H9 (cell line): ENCODE measurements around the gene SMLR1. TPM values are rescaled to one million over a fixed set of nuclear protein-coding genes. Genes with fewer than 3 reads are reported as not detected.

ENCODE experiments used
- DNase-seq: peaks from one replicate; pipeline ENCODE4 v3.0.0-alpha.2; 2017
- H2AFZ ChIP-seq: one replicate; pipeline ENCODE4 v1.6.1; 2013; ENCODE audit warnings: mild to moderate bottlenecking, low read length, control low read depth, moderate library complexity
- H2AK5ac ChIP-seq: 2 replicates; pipeline ENCODE4 v1.6.1; 2013; ENCODE audit warnings: low read length, control low read depth, mixed read lengths; ENCODE audit not compliant: insufficient read length
- H2BK120ac ChIP-seq: one replicate; pipeline ENCODE4 v1.6.1; 2013; ENCODE audit warnings: low read depth, mild to moderate bottlenecking, low read length, control low read depth, inconsistent platforms; ENCODE audit not compliant: poor library complexity, severe bottlenecking
- H2BK12ac ChIP-seq: 2 replicates; pipeline ENCODE4 v1.6.1; 2013; ENCODE audit warnings: low read length, control low read depth, mixed read lengths, low read depth; ENCODE audit not compliant: insufficient read length
- H2BK15ac ChIP-seq: 2 replicates; pipeline ENCODE4 v1.6.1; 2013; ENCODE audit warnings: low read depth, low read length, control low read depth
- H2BK20ac ChIP-seq: one replicate; pipeline ENCODE4 v1.6.1; 2013; ENCODE audit warnings: low read depth, mild to moderate bottlenecking, low read length, control low read depth, inconsistent platforms; ENCODE audit not compliant: poor library complexity, severe bottlenecking
- H2BK5ac ChIP-seq: 2 replicates; pipeline ENCODE4 v1.6.1; 2013; ENCODE audit warnings: low read length, control low read depth, mixed read lengths; ENCODE audit not compliant: insufficient read length
- H3K14ac ChIP-seq: 2 replicates; pipeline ENCODE4 v1.6.1; 2013; ENCODE audit warnings: low read length, control low read depth; ENCODE audit not compliant: insufficient read depth
- H3K18ac ChIP-seq: 2 replicates; pipeline ENCODE4 v1.6.1; 2013; ENCODE audit warnings: low read depth, mild to moderate bottlenecking, mixed read lengths, low read length, control low read depth; ENCODE audit not compliant: insufficient read length
- H3K23ac ChIP-seq: 2 replicates; pipeline ENCODE4 v1.6.1; 2013; ENCODE audit warnings: low read length, control low read depth, mixed read lengths, low read depth; ENCODE audit not compliant: insufficient read length
- H3K23me2 ChIP-seq: 2 replicates; pipeline ENCODE4 v1.6.1; 2013; ENCODE audit warnings: low read depth, mild to moderate bottlenecking, mixed read lengths, low read length, control low read depth; ENCODE audit not compliant: insufficient read length, poor library complexity, severe bottlenecking
- H3K27ac ChIP-seq: 2 replicates; pipeline ENCODE4 v1.5.1; 2013; ENCODE audit warnings: low read length, control low read depth, mixed read lengths, low read depth; ENCODE audit not compliant: insufficient read length
- H3K27me3 ChIP-seq: 2 replicates; pipeline ENCODE4 v1.6.1; 2013; ENCODE audit warnings: low read length, control low read depth, inconsistent platforms; ENCODE audit not compliant: insufficient read depth
- H3K4ac ChIP-seq: 2 replicates; pipeline ENCODE4 v1.6.1; 2013; ENCODE audit warnings: low read depth, mild to moderate bottlenecking, control low read depth, inconsistent platforms, low read length, moderate library complexity
- H3K4me1 ChIP-seq: 2 replicates; pipeline ENCODE4 v1.6.1; 2013; ENCODE audit warnings: low read length, control low read depth, inconsistent platforms; ENCODE audit not compliant: insufficient read depth
- H3K4me2 ChIP-seq: 2 replicates; pipeline ENCODE4 v1.6.1; 2013; ENCODE audit warnings: low read length, control low read depth, mixed read lengths; ENCODE audit not compliant: insufficient read length, insufficient read depth
- H3K56ac ChIP-seq: 2 replicates; pipeline ENCODE4 v1.6.1; 2013; ENCODE audit warnings: low read depth, mild to moderate bottlenecking, mixed read lengths, low read length, control low read depth; ENCODE audit not compliant: insufficient read length
- H3K79me1 ChIP-seq: 2 replicates; pipeline ENCODE4 v1.6.1; 2013; ENCODE audit warnings: low read depth, mild to moderate bottlenecking, moderate library complexity, low read length, control low read depth, inconsistent platforms; ENCODE audit not compliant: insufficient read depth, poor library complexity, severe bottlenecking
- H3K79me2 ChIP-seq: 2 replicates; pipeline ENCODE4 v1.6.1; 2013; ENCODE audit warnings: low read length, control low read depth, inconsistent platforms; ENCODE audit not compliant: insufficient read depth
- H3K9ac ChIP-seq: 2 replicates; pipeline ENCODE4 v1.6.1; 2013; ENCODE audit warnings: low read length, control low read depth, mixed read lengths; ENCODE audit not compliant: insufficient read length; ENCODE audit errors: extremely low read depth
- H3K9me3 ChIP-seq: one replicate; pipeline ENCODE4 v1.6.1; 2013; ENCODE audit warnings: low read depth, low read length, inconsistent platforms; ENCODE audit not compliant: control insufficient read depth
- H3T11ph ChIP-seq: one replicate; pipeline ENCODE4 v1.6.1; 2013; ENCODE audit warnings: mild to moderate bottlenecking, low read length, control low read depth, inconsistent platforms
- H4K20me1 ChIP-seq: one replicate; pipeline ENCODE4 v1.6.1; 2013; ENCODE audit not compliant: control insufficient read depth, insufficient read length, insufficient read depth
- H4K5ac ChIP-seq: 2 replicates; pipeline ENCODE4 v1.6.1; 2013; ENCODE audit warnings: low read depth, mild to moderate bottlenecking, mixed read lengths, low read length, control low read depth; ENCODE audit not compliant: insufficient read length
- H4K8ac ChIP-seq: replicated peaks from 2 replicates; pipeline ENCODE4 v1.6.1; 2013; ENCODE audit warnings: low read length, control low read depth, mixed read lengths, low read depth; ENCODE audit not compliant: insufficient read length
- H4K91ac ChIP-seq: 2 replicates; pipeline ENCODE4 v1.6.1; 2013; ENCODE audit warnings: low read depth, mild to moderate bottlenecking, moderate library complexity, mixed read lengths, low read length, control low read depth; ENCODE audit not compliant: insufficient read length
- H3K27ac Mint-ChIP-seq, 3 experiments: 2 replicates in 2 of 3; 3 replicates in 1 of 3; pipeline ENCODE4 v1.8.0; 2020 to 2021; ENCODE audit warnings: mixed read lengths in 3 of 3, mild to moderate bottlenecking in 1 of 3, moderate library complexity in 1 of 3
- H3K27me3 Mint-ChIP-seq: 2 replicates; pipeline ENCODE4 v1.8.0; 2021; ENCODE audit warnings: low read depth, mild to moderate bottlenecking, moderate library complexity, mixed read lengths
- H3K36me3 Mint-ChIP-seq, 3 experiments: 2 replicates in 2 of 3; 3 replicates in 1 of 3; pipeline ENCODE4 v1.8.0; 2020 to 2021; ENCODE audit warnings: low read depth in 3 of 3, mixed read lengths in 3 of 3; ENCODE audit not compliant: insufficient read depth in 1 of 3
- H3K4me1 Mint-ChIP-seq, 2 experiments: 2 replicates each; pipeline ENCODE4 v1.8.0; 2020; ENCODE audit warnings: mixed read lengths in 2 of 2
- H3K4me3 Mint-ChIP-seq, 2 experiments: 2 replicates in 1 of 2; 3 replicates in 1 of 2; pipeline ENCODE4 v1.8.0; 2020 to 2021; ENCODE audit warnings: mild to moderate bottlenecking in 2 of 2, mixed read lengths in 2 of 2, moderate library complexity in 1 of 2
- H3K9me3 Mint-ChIP-seq, 2 experiments: 2 replicates in 1 of 2; 3 replicates in 1 of 2; pipeline ENCODE4 v1.8.0; 2020; ENCODE audit warnings: mild to moderate bottlenecking in 2 of 2, mixed read lengths in 2 of 2, moderate library complexity in 1 of 2
- CTCF ChIP-seq: fragments of 200-600 bp; sonication (generic); conservative IDR thresholded peaks from 3 replicates; pipeline ENCODE4 v1.8.0; 2021; ENCODE audit warnings: antibody characterized with exemption, mild to moderate bottlenecking
- WGBS: extraction: QIAGEN DNeasy Blood & Tissue Kit; methylation state at CpG from one replicate; pipeline ENCODE4 v1.1.7; 2013; ENCODE audit warnings: missing lambda C conversion rate, low lambda C conversion rate, mixed read lengths; ENCODE audit not compliant: insufficient read length; ENCODE audit errors: extremely low coverage; 5-methylcytosine and 5-hydroxymethylcytosine counted together
- total RNA-seq: library from RNA; stranded (reverse); gene quantifications from 2 replicates; pipeline ENCODE4 v1.2.1, GENCODE V29; 2021

The SMLR1 gene
- total RNA-seq, 1 experiment from 2014 or later: not detected

- Histone ChIP-seq H3K79me1 (no peaks in the 10 kb centered on the region), H3K23me2 (no peaks in the 10 kb centered on the region), H2BK120ac (no peak overlapping the region), H4K20me1 (no peaks in the 10 kb centered on the region), H3K4ac (no peak overlapping the region), H3K27ac (no peak overlapping the region), H3K27me3 (no peaks in the 10 kb centered on the region), H3K14ac (no peak overlapping the region), H2BK12ac (no peak overlapping the region), H4K5ac (no peak overlapping the region), H3K56ac (no peak overlapping the region), H3K9ac (no peak overlapping the region), H4K8ac (no peak overlapping the region), H3K18ac (no peak overlapping the region), H2BK5ac (no peak overlapping the region), H2AK5ac (no peak overlapping the region), H3K23ac (no peak overlapping the region), H2BK15ac (no peak overlapping the region), H3T11ph (no peak overlapping the region), H4K91ac (no peak overlapping the region), H3K9me3 (no peaks in the 10 kb centered on the region), H2BK20ac (no peak overlapping the region), H3K4me2 (no peak overlapping the region), H3K79me2 (no peaks in the 10 kb centered on the region), H2AFZ (no peak overlapping the region), H3K4me1 (peaks cover 4% of the 10 kb centered on the region)
- Mint-ChIP-seq H3K9me3 (no peaks in the 10 kb centered on the region), H3K4me1 (peaks cover 40 to 44% of the 10 kb centered on the region in 2 experiments), H3K4me3 (no peak overlapping the region), H3K36me3 (peaks cover 0 to 5% (median 0%) of the 10 kb centered on the region in 3 experiments; a peak in 4 of 7 replicates), H3K27ac (peak overlapping the region in 1 of 3 experiments; percentile 2; a peak in 2 of 7 replicates), H3K27me3 (no peaks in the 10 kb centered on the region)
- WGBS: 100% methylated on average over 1 of the region's 6 CpGs
- TF ChIP-seq CTCF: no peak
- no peak for DNase-seq
Observed at GRCh38 chr6:130838250-130838860, 11.1 kb downstream of the SMLR1 start.
